ENCODE data around the gene RPL39L. TPM values are rescaled to one million over a fixed set of nuclear protein-coding genes. Genes with fewer than 3 reads are reported as not detected.
A peak's percentile ranks its signal among the peaks of the same experiment; 100 is the strongest.

RPL39L gene
- total RNA-seq, 1 experiment from 2014 or later: 142 TPM

- H3K79me2 ChIP-seq (ENCODE audit: low read length): peaks cover 5% of the 10 kb centered on the region; the same call in 1 of the 2 replicates
- H3K4me3 ChIP-seq (ENCODE audit: low read length): peak overlapping the region; percentile 57
- no peak for DNase-seq
- peak overlapping the region; percentile 62 for H3K9ac ChIP-seq (ENCODE audit: low read length)
- H4K20me1 ChIP-seq (ENCODE audit: insufficient read depth, low read depth, low read length): no peaks in the 10 kb centered on the region
- H3K9me2 ChIP-seq (replicated peaks; ENCODE audit: insufficient read depth, low read length): no peaks in the 10 kb centered on the region
- H3K27me3 ChIP-seq (ENCODE audit: low read length): no peaks in the 10 kb centered on the region
- no peaks in the 10 kb centered on the region for H3K9me3 ChIP-seq (ENCODE audit: low read length)
- no peaks in the 10 kb centered on the region for H3K36me3 ChIP-seq (ENCODE audit: insufficient read depth, low read length)
- peak overlapping the region; percentile 81 for H3K27ac ChIP-seq (ENCODE audit: low read length)
- peak overlapping the region; percentile 77 for H3K4me2 ChIP-seq (ENCODE audit: low read depth, low read length, poor library complexity, severe bottlenecking)
- H3K4me1 ChIP-seq (ENCODE audit: low read length): peaks cover 35% of the 10 kb centered on the region
- H2AFZ ChIP-seq (ENCODE audit: low read length): peak overlapping the region; percentile 57
Measured at GRCh38 chr3:187102073-187102634, 37.1 kb downstream of the RPL39L start.

- Histone ChIP-seq H4K20me1 (ENCODE audit: insufficient read depth, low read depth, low read length) (no peaks in the 10 kb centered on the region), H3K36me3 (ENCODE audit: insufficient read depth, low read length) (no peaks in the 10 kb centered on the region), H3K4me2 (ENCODE audit: low read depth, low read length, poor library complexity, severe bottlenecking) (peak overlapping the region; percentile 77), H3K27me3 (ENCODE audit: low read length) (no peaks in the 10 kb centered on the region), H3K9ac (ENCODE audit: low read length) (peak overlapping the region; percentile 62), H3K27ac (ENCODE audit: low read length) (peak overlapping the region; percentile 81), H3K9me3 (ENCODE audit: low read length) (no peaks in the 10 kb centered on the region), H2AFZ (ENCODE audit: low read length) (peak overlapping the region; percentile 57), H3K4me3 (ENCODE audit: low read length) (peak overlapping the region; percentile 57), H3K4me1 (ENCODE audit: low read length) (peaks cover 35% of the 10 kb centered on the region), H3K9me2 (replicated peaks; ENCODE audit: insufficient read depth, low read length) (no peaks in the 10 kb centered on the region), H3K79me2 (ENCODE audit: low read length) (peaks cover 5% of the 10 kb centered on the region; the same call in 1 of the 2 replicates)
- peak; percentile 82 for DNase-seq
Measured at GRCh38 chr3:187101184-187102072, 37.9 kb downstream of the RPL39L start.

- Histone ChIP-seq H3K4me3 (ENCODE audit: low read length) (no peak overlapping the region), H2AFZ (ENCODE audit: low read length) (no peak overlapping the region)
Measured at GRCh38 chr3:187098923-187099512, 40.3 kb downstream of the RPL39L start.

GRCh38 chr3:187093320-187093719 is 46.0 kb downstream of the RPL39L start:
- no peaks in the 10 kb centered on the region for H3K79me2 ChIP-seq (ENCODE audit: low read length)
- peak; percentile 44 for DNase-seq
- peaks cover 17% of the 10 kb centered on the region for H3K36me3 ChIP-seq (ENCODE audit: insufficient read depth, low read length)
- H3K4me3 ChIP-seq (ENCODE audit: low read length): no peak overlapping the region
- H3K9ac ChIP-seq (ENCODE audit: low read length): no peak overlapping the region
- H4K20me1 ChIP-seq (ENCODE audit: insufficient read depth, low read depth, low read length): no peaks in the 10 kb centered on the region
- no peak overlapping the region for H3K27ac ChIP-seq (ENCODE audit: low read length)
- no peak overlapping the region for H2AFZ ChIP-seq (ENCODE audit: low read length)
- H3K27me3 ChIP-seq (ENCODE audit: low read length): no peaks in the 10 kb centered on the region
- no peak overlapping the region for H3K4me2 ChIP-seq (ENCODE audit: low read depth, low read length, poor library complexity, severe bottlenecking)
- peaks cover 6% of the 10 kb centered on the region; the same call in 1 of the 2 replicates for H3K9me3 ChIP-seq (ENCODE audit: low read length)
- H3K4me1 ChIP-seq (ENCODE audit: low read length): peaks cover 15% of the 10 kb centered on the region
- H3K9me2 ChIP-seq (replicated peaks; ENCODE audit: insufficient read depth, low read length): no peaks in the 10 kb centered on the region

More at GRCh38 chr3:187098923-187099512, 40.3 kb downstream of the RPL39L start:
- DNase-seq: no peak
- Histone ChIP-seq H4K20me1 (ENCODE audit: insufficient read depth, low read depth, low read length) (no peaks in the 10 kb centered on the region), H3K9me2 (replicated peaks; ENCODE audit: insufficient read depth, low read length) (no peaks in the 10 kb centered on the region), H3K4me1 (ENCODE audit: low read length) (peaks cover 29% of the 10 kb centered on the region), H3K36me3 (ENCODE audit: insufficient read depth, low read length) (peaks cover 9% of the 10 kb centered on the region), H3K4me2 (ENCODE audit: low read depth, low read length, poor library complexity, severe bottlenecking) (no peak overlapping the region), H3K79me2 (ENCODE audit: low read length) (peaks cover 5% of the 10 kb centered on the region; the same call in 1 of the 2 replicates), H3K9ac (ENCODE audit: low read length) (no peak overlapping the region), H3K27ac (ENCODE audit: low read length) (no peak overlapping the region), H3K9me3 (ENCODE audit: low read length) (no peaks in the 10 kb centered on the region), H3K27me3 (ENCODE audit: low read length) (no peaks in the 10 kb centered on the region)

- no peak overlapping the region for H3K9ac ChIP-seq (ENCODE audit: low read length)
- H2AFZ ChIP-seq (ENCODE audit: low read length): no peak overlapping the region
- H4K20me1 ChIP-seq (ENCODE audit: insufficient read depth, low read depth, low read length): no peaks in the 10 kb centered on the region
- H3K27me3 ChIP-seq (ENCODE audit: low read length): no peaks in the 10 kb centered on the region
- H3K9me2 ChIP-seq (replicated peaks; ENCODE audit: insufficient read depth, low read length): no peaks in the 10 kb centered on the region
- H3K79me2 ChIP-seq (ENCODE audit: low read length): no peaks in the 10 kb centered on the region
- peak overlapping the region; percentile 23 for H3K4me2 ChIP-seq (ENCODE audit: low read depth, low read length, poor library complexity, severe bottlenecking)
- H3K9me3 ChIP-seq (ENCODE audit: low read length): peaks cover 13% of the 10 kb centered on the region
- H3K4me1 ChIP-seq (ENCODE audit: low read length): peaks cover 25% of the 10 kb centered on the region
- peak; percentile 57 for DNase-seq
- no peak overlapping the region for H3K4me3 ChIP-seq (ENCODE audit: low read length)
- peaks cover 12% of the 10 kb centered on the region for H3K36me3 ChIP-seq (ENCODE audit: insufficient read depth, low read length)
- peak overlapping the region; percentile 73 for H3K27ac ChIP-seq (ENCODE audit: low read length)
Measured at GRCh38 chr3:187088701-187089100, 50.6 kb downstream of the RPL39L start.

GRCh38 chr3:187086831-187087230 is 52.5 kb downstream of the RPL39L start:
- H3K27me3 ChIP-seq (ENCODE audit: low read length): no peaks in the 10 kb centered on the region
- no peaks in the 10 kb centered on the region for H3K9me2 ChIP-seq (replicated peaks; ENCODE audit: insufficient read depth, low read length)
- no peaks in the 10 kb centered on the region for H4K20me1 ChIP-seq (ENCODE audit: insufficient read depth, low read depth, low read length)
- H3K79me2 ChIP-seq (ENCODE audit: low read length): no peaks in the 10 kb centered on the region
- no peak overlapping the region for H2AFZ ChIP-seq (ENCODE audit: low read length)
- peaks cover 36% of the 10 kb centered on the region for H3K4me1 ChIP-seq (ENCODE audit: low read length)
- no peak overlapping the region for H3K4me3 ChIP-seq (ENCODE audit: low read length)
- peaks cover 9% of the 10 kb centered on the region for H3K9me3 ChIP-seq (ENCODE audit: low read length)
- H3K4me2 ChIP-seq (ENCODE audit: low read depth, low read length, poor library complexity, severe bottlenecking): no peak overlapping the region
- 0 out of 2 replicates have a peak overlapping the region, but pooled peaks have one; percentile 27 for H3K27ac ChIP-seq (ENCODE audit: low read length)
- DNase-seq: no peak
- H3K9ac ChIP-seq (ENCODE audit: low read length): no peak overlapping the region
- peaks cover 12% of the 10 kb centered on the region for H3K36me3 ChIP-seq (ENCODE audit: insufficient read depth, low read length)

- Histone ChIP-seq H3K36me3 (ENCODE audit: insufficient read depth, low read length) (peaks cover 9% of the 10 kb centered on the region), H3K4me2 (ENCODE audit: low read depth, low read length, poor library complexity, severe bottlenecking) (peak overlapping the region; percentile 11), H3K9me2 (replicated peaks; ENCODE audit: insufficient read depth, low read length) (no peaks in the 10 kb centered on the region), H2AFZ (ENCODE audit: low read length) (no peak overlapping the region), H3K4me1 (ENCODE audit: low read length) (peaks cover 38% of the 10 kb centered on the region), H3K4me3 (ENCODE audit: low read length) (no peak overlapping the region), H3K9me3 (ENCODE audit: low read length) (peaks cover 9% of the 10 kb centered on the region), H3K27me3 (ENCODE audit: low read length) (no peaks in the 10 kb centered on the region), H3K9ac (ENCODE audit: low read length) (no peak overlapping the region), H3K27ac (ENCODE audit: low read length) (peak overlapping the region; percentile 40; the same call in 1 of the 2 replicates), H3K79me2 (ENCODE audit: low read length) (no peaks in the 10 kb centered on the region), H4K20me1 (ENCODE audit: insufficient read depth, low read depth, low read length) (no peaks in the 10 kb centered on the region)
- DNase-seq: peak; percentile 51
Measured at GRCh38 chr3:187085933-187086332, 53.4 kb downstream of the RPL39L start.
